HepG2 (cell line): ENCODE results near the gene EMC8. TPM values are rescaled to one million over a fixed set of nuclear protein-coding genes. Genes with fewer than 3 reads are reported as not detected.

Experiments used
- ATAC-seq: fragments of 200-7000 bp; cut with Tn5 transposase; 3 replicates; pipeline ENCODE4 v1.9.1; 2020; ENCODE audit warnings: mild to moderate bottlenecking, moderate library complexity
- BruUV-seq: library from RNA; stranded (reverse); fragments of 400-500 nt; replicated peaks from 2 replicates; lab custom pipeline; 2021; lab: Mats Ljungman, UMichigan
- CTCF ChIA-PET: fragments of 300-600 bp; formaldehyde crosslinking; extraction: SDS; loops from one replicate; lab custom pipeline; 2021; ENCODE audit warnings: low total read pairs, inconsistent platforms, low intra/inter-chr PET ratio; lab: Yijun Ruan, JAX
- POLR2A ChIA-PET: fragments of 350-600 bp; sonication (Branson Sonifier 250); formaldehyde crosslinking; loops from one replicate; lab custom pipeline; 2020; ENCODE audit warnings: antibody characterized with exemption, inconsistent platforms; lab: Yijun Ruan, JAX
- DNase-seq: peaks from one replicate; pipeline ENCODE4 v3.0.0-alpha.2; 2015; ENCODE audit warnings: low spot score
- FAIRE-seq: peaks from 3 replicates; lab custom pipeline; 2011; peaks lifted over from hg19 to GRCh38; lab: Jason Lieb, UNC
- H2AFZ ChIP-seq: one replicate; pipeline ENCODE4 v1.6.1; 2011; ENCODE audit warnings: low read length, inconsistent platforms
- H3K27ac ChIP-seq: fragments of 300-600 bp; 3 replicates; pipeline ENCODE4 v1.8.0; 2011; ENCODE audit warnings: mixed run types, mild to moderate bottlenecking, mixed read lengths, low read length, inconsistent platforms; ENCODE audit not compliant: insufficient read depth; ENCODE audit errors: extremely low read length
- H3K27me3 ChIP-seq, 2 experiments: fragments of 200-600 bp in 1 of 2; 2 replicates in 1 of 2; 3 replicates in 1 of 2; pipeline versions ENCODE4 v1.6.0 to v1.8.0; 2011; ENCODE audit warnings: low read length in 2 of 2, mild to moderate bottlenecking in 2 of 2, moderate library complexity in 2 of 2, inconsistent platforms in 1 of 2; ENCODE audit not compliant: insufficient read depth in 2 of 2, control insufficient read depth in 1 of 2
- H3K36me3 ChIP-seq, 2 experiments: fragments of 200-600 bp in 1 of 2; replicated peaks in 1 of 2; 2 replicates in 1 of 2; 3 replicates in 1 of 2; pipeline versions ENCODE4 v1.5.1 to v1.8.0; 2011; ENCODE audit warnings: low read length in 2 of 2, inconsistent platforms in 1 of 2; ENCODE audit not compliant: insufficient read depth in 2 of 2, control insufficient read depth in 1 of 2
- H3K4me1 ChIP-seq: 2 replicates; pipeline ENCODE4 v1.5.1; 2012; ENCODE audit warnings: low read length, inconsistent platforms; ENCODE audit not compliant: insufficient read depth
- H3K4me2 ChIP-seq: 2 replicates; pipeline ENCODE4 v1.6.0; 2011; ENCODE audit warnings: low read depth, low read length, inconsistent platforms
- H3K4me3 ChIP-seq, 3 experiments: fragments of 200-600 bp in 1 of 3; sonication (generic), shearing (Covaris generic) in 1 of 3; replicated peaks in 1 of 3; 2 replicates each; pipeline ENCODE4 v1.5.1; 2011 to 2016; ENCODE audit warnings: low read length in 3 of 3, inconsistent platforms in 2 of 3, low read depth in 2 of 3, mild to moderate bottlenecking in 2 of 3, control low read depth in 1 of 3, mixed read lengths in 1 of 3; ENCODE audit not compliant: insufficient read depth in 1 of 3
- H3K79me2 ChIP-seq: one replicate; pipeline ENCODE4 v1.6.1; 2011; ENCODE audit warnings: low read length, inconsistent platforms; ENCODE audit not compliant: insufficient read depth
- H3K9ac ChIP-seq: 2 replicates; pipeline ENCODE4 v1.6.0; 2011; ENCODE audit warnings: mild to moderate bottlenecking, low read depth, low read length, inconsistent platforms; ENCODE audit not compliant: insufficient read depth
- H3K9me3 ChIP-seq: 2 replicates; pipeline ENCODE4 v1.5.1; 2012; ENCODE audit warnings: mild to moderate bottlenecking, low read length
- H4K20me1 ChIP-seq: 2 replicates; pipeline ENCODE4 v1.6.0; 2011; ENCODE audit warnings: inconsistent platforms, mild to moderate bottlenecking, low read length, moderate library complexity; ENCODE audit not compliant: insufficient read depth
- ARNT2 ChIP-seq: sonication (generic); formaldehyde crosslinking; IDR thresholded peaks from 2 replicates; pipeline ENCODE4 v1.8.0; 2022; ENCODE audit warnings: mild to moderate bottlenecking, low read depth, missing genetic modification reagents, moderate library complexity
- ATF7-NPFF ChIP-seq: sonication (generic); formaldehyde crosslinking; IDR thresholded peaks from 2 replicates; pipeline ENCODE4 v1.8.1; 2023; ENCODE audit warnings: mild to moderate bottlenecking, low read depth, missing genetic modification reagents, moderate library complexity
- DZIP1 ChIP-seq: sonication (generic); formaldehyde crosslinking; IDR thresholded peaks from 2 replicates; pipeline ENCODE4 v1.5.0; 2020; ENCODE audit warnings: mild to moderate bottlenecking, missing genetic modification reagents
- NFATC3 ChIP-seq: sonication (generic); formaldehyde crosslinking; IDR thresholded peaks from 2 replicates; pipeline ENCODE4 v1.5.1; 2020; ENCODE audit warnings: mild to moderate bottlenecking, missing genetic modification reagents
- NFIB ChIP-seq: sonication (generic); formaldehyde crosslinking; IDR thresholded peaks from 2 replicates; pipeline ENCODE4 v1.9.0; 2021; ENCODE audit warnings: missing genetic modification reagents, mild to moderate bottlenecking, borderline replicate concordance
- NKX3-1 ChIP-seq: sonication (generic); formaldehyde crosslinking; IDR thresholded peaks from 2 replicates; pipeline ENCODE4 v1.5.0; 2020; ENCODE audit warnings: missing genetic modification reagents
- NR2F1 ChIP-seq, 2 experiments: fragments of 450-650 bp in 1 of 2; formaldehyde crosslinking in 1 of 2; IDR thresholded peaks; 2 replicates each; pipeline versions ENCODE4 v1.5.0 to v1.6.1; 2016 to 2020; ENCODE audit warnings: mild to moderate bottlenecking in 1 of 2, missing compliant biosample characterization in 1 of 2, missing genetic modification reagents in 1 of 2, moderate library complexity in 1 of 2
- NR3C1 ChIP-seq: sonication (generic); formaldehyde crosslinking; IDR thresholded peaks from 2 replicates; pipeline ENCODE4 v1.4.0; 2020; ENCODE audit warnings: missing genetic modification reagents
- PHF5A ChIP-seq: IDR thresholded peaks from one replicate; pipeline ENCODE4 v1.6.1; 2018; ENCODE audit warnings: low read depth, missing genetic modification reagents; ENCODE audit not compliant: unreplicated experiment
- POLR2A ChIP-seq, 2 experiments: IDR thresholded peaks; 2 replicates each; pipeline ENCODE4 v1.6.1; 2011; ENCODE audit warnings: low read depth in 2 of 2, low read length in 2 of 2, mild to moderate bottlenecking in 1 of 2, moderate library complexity in 1 of 2; ENCODE audit not compliant: insufficient read depth in 1 of 2
- PTBP1 ChIP-seq: fragments of 200-400 bp; formaldehyde crosslinking; IDR thresholded peaks from 2 replicates; pipeline ENCODE4 v1.6.1; 2018; ENCODE audit warnings: low read length, low read depth; ENCODE audit not compliant: poor library complexity, severe bottlenecking
- TCF7 ChIP-seq: sonication (generic); IDR thresholded peaks from 2 replicates; pipeline ENCODE4 v1.6.1; 2016; ENCODE audit warnings: antibody characterized with exemption, low read depth
- TMF1 ChIP-seq: sonication (generic); formaldehyde crosslinking; IDR thresholded peaks from 2 replicates; pipeline ENCODE4 v1.8.1; 2022; ENCODE audit warnings: low read depth, missing genetic modification reagents
- ZEB1 ChIP-seq: IDR thresholded peaks from 2 replicates; pipeline ENCODE4 v1.6.1; 2012; ENCODE audit warnings: mild to moderate bottlenecking, low read depth, inconsistent platforms; ENCODE audit not compliant: insufficient replicate concordance
- ZFP90 ChIP-seq: sonication (generic); formaldehyde crosslinking; IDR thresholded peaks from 2 replicates; pipeline ENCODE4 v1.8.0; 2022; ENCODE audit warnings: missing genetic modification reagents, mild to moderate bottlenecking, inconsistent platforms, borderline replicate concordance
- ZNF101 ChIP-seq: sonication (generic); formaldehyde crosslinking; IDR thresholded peaks from 2 replicates; pipeline ENCODE4 v1.4.0; 2020; ENCODE audit warnings: mild to moderate bottlenecking, low read depth, missing genetic modification reagents, borderline replicate concordance
- ZNF225 ChIP-seq: sonication (generic); formaldehyde crosslinking; IDR thresholded peaks from 2 replicates; pipeline ENCODE4 v1.4.0; 2020; ENCODE audit warnings: mild to moderate bottlenecking, missing genetic modification reagents
- ZNF329 ChIP-seq: sonication (generic); formaldehyde crosslinking; IDR thresholded peaks from 2 replicates; pipeline ENCODE4 v1.9.0; 2021; ENCODE audit warnings: low read depth, mild to moderate bottlenecking, missing genetic modification reagents
- ZNF547 ChIP-seq: sonication (generic); formaldehyde crosslinking; IDR thresholded peaks from 2 replicates; pipeline ENCODE4 v1.5.1; 2020; ENCODE audit warnings: mild to moderate bottlenecking, missing genetic modification reagents
- ZNF562 ChIP-seq: sonication (generic); formaldehyde crosslinking; IDR thresholded peaks from 2 replicates; pipeline ENCODE4 v1.8.0; 2022; ENCODE audit warnings: missing genetic modification reagents, borderline replicate concordance
- ZNF749 ChIP-seq: sonication (generic); formaldehyde crosslinking; IDR thresholded peaks from 2 replicates; pipeline ENCODE4 v1.8.0; 2022; ENCODE audit warnings: mild to moderate bottlenecking, missing genetic modification reagents, moderate library complexity, borderline replicate concordance
- ZNF773 ChIP-seq: sonication (generic); formaldehyde crosslinking; IDR thresholded peaks from 2 replicates; pipeline ENCODE4 v1.4.0; 2020; ENCODE audit warnings: missing genetic modification reagents, borderline replicate concordance
- ZNF790 ChIP-seq: sonication (generic); formaldehyde crosslinking; IDR thresholded peaks from 2 replicates; pipeline ENCODE4 v1.8.0; 2022; ENCODE audit warnings: missing genetic modification reagents, mild to moderate bottlenecking, borderline replicate concordance
- WGBS: methylation state at CpG from one replicate; pipeline ENCODE4 v1.1.6; 2017; ENCODE audit warnings: low lambda C conversion rate; 5-methylcytosine and 5-hydroxymethylcytosine counted together
- in situ Hi-C: cut with HindIII; loops from 2 replicates; pipeline ENCODE4 v1.10.0; 2017; ENCODE audit warnings: low pct_unique_long_range_greater_than_20kb; ENCODE audit not compliant: extremely low pct_ligation_motif_present
- intact Hi-C: fragments of 100-400 bp; cut with micrococcal nuclease; formaldehyde crosslinking; loops from one replicate; pipeline ENCODE4 v1.10.0; 2022; ENCODE audit not compliant: unreplicated experiment
- polyA plus RNA-seq, 8 experiments: library from polyadenylated mRNA; depleted of rRNA in 3 of 8; stranded (reverse) in 7 of 8; unstranded in 1 of 8; fragments of >200 nt; fragmentation: Illumina TruSeq in 4 of 8; extraction: Trizol in 4 of 8; gene quantifications; 2 replicates each; pipeline versions ENCODE4 v1.2.1 to v1.2.3, GENCODE V29; 2011 to 2016; ENCODE audit warnings: low read depth in 4 of 8, missing spikeins in 1 of 8, mixed read lengths in 1 of 8; ENCODE audit not compliant: insufficient read depth in 1 of 8
- total RNA-seq, 5 experiments: library from RNA; depleted of rRNA; stranded (reverse); fragments of >200 nt; fragmentation: Illumina TruSeq; extraction: Trizol; gene quantifications; 2 replicates each; pipeline ENCODE4 v1.2.3, GENCODE V29; 2016; ENCODE audit warnings: low read depth in 1 of 5

EMC8 gene
- total and polyA plus RNA-seq, 2 of the 13 experiments (the other 11 are each of a cell fraction or from before 2014, with no cell fraction given), result 55.0 to 76.0 TPM

- Histone ChIP-seq H3K79me2 (peaks cover 84% of the 10 kb centered on the region), H3K4me2 (peak overlapping the region; percentile 87), H4K20me1 (peaks cover 24% of the 10 kb centered on the region), H3K9me3 (no peaks in the 10 kb centered on the region), H3K27ac (peak overlapping the region; percentile 92), H3K9ac (peak overlapping the region; percentile 97), H3K4me3 (peak overlapping the region; percentile 85 to 100 (median 89)), H2AFZ (no peak overlapping the region), H3K27me3 (no peaks in the 10 kb centered on the region; a peak in 1 of 5 replicates), H3K36me3 (peaks cover 31 to 60% of the 10 kb centered on the region in 2 experiments), H3K4me1 (peaks cover 45% of the 10 kb centered on the region)
- BruUV-seq, result no TSS peak
- ChIA-PET CTCF (no interaction called here), POLR2A (interaction anchor here (0.6 to 0.9 kb wide), 3 partner anchors 10 to 49 kb away, joined by 3 to 5 read pairs (median 3); no protein-coding TSS in a partner anchor)
- in situ Hi-C loops (no loop called here), intact Hi-C loops (no loop called here)
- FAIRE-seq (no peak), DNase-seq (no peak), ATAC-seq (peak; percentile 64)
- under 1% methylated on average over 19 of the region's 51 CpGs for WGBS
- TF ChIP-seq ZNF790 (CRISPR knock-in tag), result no peak
- TF ChIP-seq PTBP1, result no peak
- TF ChIP-seq ARNT2 (CRISPR knock-in tag), result peak; percentile 30
- 0 out of 2 replicates have a peak, but pooled peaks have one; percentile 27 for TF ChIP-seq ZNF101 (CRISPR knock-in tag)
- TF ChIP-seq ZEB1, result no peak
- TF ChIP-seq DZIP1, result 0 out of 2 replicates have a peak, but pooled peaks have one; percentile 65
- TF ChIP-seq ZNF562 (CRISPR knock-in tag), result no peak
- TF ChIP-seq TCF7, result no peak
- no peak for TF ChIP-seq ZNF329
- TF ChIP-seq POLR2A (IDR thresholded peaks at IDR 0.05; ENCODE audit: insufficient read depth in 1 of 2, low read depth in 2 of 2, low read length in 2 of 2), result no peak
- no peak for TF ChIP-seq NR3C1 (CRISPR knock-in tag)
- no peak for TF ChIP-seq ZNF225 (CRISPR knock-in tag)
- no peak for TF ChIP-seq ZFP90 (CRISPR knock-in tag)
- TF ChIP-seq ATF7-NPFF (CRISPR knock-in tag), result peak; percentile 49; the same call in 1 of the 2 replicates
- TF ChIP-seq ZNF749 (CRISPR knock-in tag), result no peak
- TF ChIP-seq ZNF547 (CRISPR knock-in tag), result no peak
- no peak for TF ChIP-seq ZNF773 (CRISPR knock-in tag)
- no peak for TF ChIP-seq PHF5A
- no peak for TF ChIP-seq NKX3-1
- TF ChIP-seq NFATC3 (CRISPR knock-in tag), result no peak
- TF ChIP-seq TMF1 (CRISPR knock-in tag), result no peak; the same call in 1 of the 2 replicates
- no peak for TF ChIP-seq NR2F1 (CRISPR knock-in tag; IDR thresholded peaks at IDR 0.05)
- TF ChIP-seq NFIB (CRISPR knock-in tag), result no peak
Observed at GRCh38 chr16:85798901-85799496, 345 bp downstream of the EMC8 start.
